Parietal lobe (tissue), 2 donors: ENCODE data around the gene FAM120A. TPM values are rescaled to one million over a fixed set of nuclear protein-coding genes. Genes with fewer than 3 reads are reported as not detected.

Experiments
- small RNA-seq: library from RNA; depleted of rRNA; stranded (forward); fragments of <200 nt; gene quantifications from one replicate; pipeline ENCODE3, GENCODE V24; 2014; ENCODE audit warnings: low replicate concordance
- total RNA-seq: library from RNA; depleted of rRNA; stranded (reverse); fragments of >200 nt; gene quantifications from one replicate; pipeline ENCODE4 v1.2.3, GENCODE V29; 2014

FAM120A gene
- 81.1 TPM for total RNA-seq

DNA sequence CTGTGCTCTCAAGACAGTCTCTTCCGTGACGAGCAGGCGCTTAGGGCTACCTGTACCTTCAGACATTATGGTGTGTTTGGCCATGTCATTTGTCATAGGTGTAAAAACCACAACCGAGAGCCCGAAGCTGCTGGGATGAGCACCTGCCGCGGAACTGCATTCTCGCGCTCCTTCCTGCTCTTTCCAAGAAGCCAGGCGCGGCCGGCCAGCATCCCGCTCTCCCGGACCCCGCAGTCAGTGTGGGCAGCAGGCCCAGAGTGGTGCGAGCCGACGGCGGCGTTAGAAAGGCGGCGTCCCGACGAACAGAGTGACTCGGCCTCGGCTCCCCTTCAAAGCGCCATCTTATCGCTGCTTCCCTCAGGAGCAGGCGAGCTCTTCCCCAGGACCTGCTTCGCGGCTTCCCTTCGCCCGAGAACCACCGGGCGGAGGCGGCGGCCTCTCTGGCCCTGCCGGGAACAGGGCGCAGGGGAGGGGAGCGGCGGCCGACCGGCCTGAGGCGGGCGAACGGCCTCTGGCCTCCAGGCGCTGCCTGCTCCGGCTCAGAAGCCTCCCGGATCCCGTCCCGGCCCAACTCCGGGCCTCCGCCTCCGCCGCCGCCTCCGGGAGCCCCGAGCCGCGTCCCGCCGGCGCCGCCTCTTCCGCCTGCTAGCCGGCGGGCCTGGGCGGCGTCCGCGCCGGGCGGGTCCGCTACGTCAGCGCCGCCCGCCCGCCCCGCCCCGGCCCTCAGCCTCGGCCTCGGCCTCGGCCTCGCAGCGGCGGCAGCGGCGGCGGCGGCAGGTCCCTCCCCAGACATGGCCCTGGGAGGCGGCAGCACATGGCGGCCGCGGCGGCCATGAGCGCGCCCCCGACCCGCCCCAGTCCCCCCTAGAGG, at the start of gene FAM120A:
Gene FAM120A (plus strand): TSS at position 741 of the 871 bp plus-strand sequence. CDS start 231 bp downstream, outside the sequence.

GRCh38 chr9:93453047-93453914, 1.8 kb downstream of the FAM120A start, which contains the start of gene FAM120AOS:
Gene FAM120AOS, minus strand, starts transcription at chr9:93453581. Its CDS starts 872 bp downstream, at chr9:93452709.

DNA sequence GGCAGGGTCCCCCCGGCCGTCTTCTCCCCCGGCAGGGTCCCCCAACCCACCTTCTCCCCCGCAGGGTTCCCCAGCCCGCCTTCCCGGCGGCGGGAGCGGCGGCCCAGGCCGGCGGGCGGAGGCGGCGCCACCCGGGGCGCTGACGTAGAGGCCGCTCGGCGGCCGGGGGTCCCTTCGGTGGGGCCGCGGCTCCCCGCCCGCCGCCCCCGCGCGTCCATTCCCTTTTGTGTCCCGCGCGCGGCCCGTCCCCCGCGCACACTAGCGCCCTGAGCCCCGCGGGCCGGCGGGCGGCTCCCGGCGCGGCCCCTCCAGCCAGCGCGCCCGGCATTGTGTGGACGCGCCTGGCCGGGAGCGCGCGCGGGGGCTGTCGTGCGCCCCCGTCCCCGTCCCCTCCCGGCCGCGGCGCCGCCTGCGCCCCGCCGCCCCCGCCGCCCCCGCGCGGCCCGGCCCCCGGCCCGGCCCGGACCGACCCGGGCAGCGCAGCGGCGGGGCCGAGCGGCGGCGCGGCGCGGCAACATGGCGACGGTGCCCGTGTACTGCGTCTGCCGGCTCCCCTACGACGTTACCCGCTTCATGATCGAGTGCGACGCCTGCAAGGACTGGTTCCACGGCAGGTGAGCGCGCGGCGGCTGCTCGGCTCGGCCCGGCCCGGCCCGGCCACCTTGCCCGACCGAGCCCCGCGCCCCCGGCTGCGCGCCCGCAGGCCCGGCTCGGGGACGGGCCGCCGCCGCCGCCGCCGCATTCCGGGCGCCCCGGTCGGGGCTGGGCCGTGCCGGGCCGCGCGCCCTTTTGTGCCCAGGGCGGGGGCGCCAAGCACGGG, 125.0 kb downstream of the FAM120A start, which contains the start of gene PHF2:
Gene PHF2 (plus strand): TSS at position 327 of the 820 bp plus-strand sequence. CDS start 190 bp downstream, at position 517.

Small RNA genes within 50 kb of the gene (small RNA-seq; reads per million reads assigned to genes)
- gene RF00019: not detected

Other genes with a start within 250 kb of the FAM120A start
- gene FAM120AOS, start 1.9 kb downstream of the FAM120A start, total RNA-seq: 36.6 TPM
- 39.8 TPM for gene PHF2, start 124.9 kb downstream of the FAM120A start, total RNA-seq